HepG2 (cell line): ENCODE results near the gene ZFPM1. TPM values are rescaled to one million over a fixed set of nuclear protein-coding genes. Genes with fewer than 3 reads are reported as not detected.
A peak's percentile ranks its signal among the peaks of the same experiment; 100 is the strongest.

Experiments
- BRCA1 ChIP-seq: sonication (generic); formaldehyde crosslinking; IDR thresholded peaks from 2 replicates; pipeline ENCODE4 v1.4.0; 2020; ENCODE audit warnings: missing genetic modification reagents
- FOXO1 ChIP-seq: sonication (generic); formaldehyde crosslinking; IDR thresholded peaks from 2 replicates; pipeline ENCODE4 v1.4.0; 2020; ENCODE audit warnings: missing genetic modification reagents
- HNRNPL ChIP-seq: fragments of 200-400 bp; formaldehyde crosslinking; IDR thresholded peaks from 2 replicates; pipeline ENCODE4 v1.6.1; 2017; ENCODE audit warnings: mild to moderate bottlenecking, low read depth, low read length
- HNRNPLL ChIP-seq: fragments of 200-400 bp; formaldehyde crosslinking; IDR thresholded peaks from 2 replicates; pipeline ENCODE4 v1.6.1; 2017; ENCODE audit warnings: mild to moderate bottlenecking, low read depth, low read length; ENCODE audit not compliant: poor library complexity, severe bottlenecking
- KLF9 ChIP-seq: IDR thresholded peaks from 2 replicates; pipeline ENCODE4 v1.6.1; 2016; ENCODE audit warnings: low read depth
- POLR2G ChIP-seq: fragments of 200-400 bp; formaldehyde crosslinking; IDR thresholded peaks from 2 replicates; pipeline ENCODE4 v1.6.1; 2018; ENCODE audit warnings: mild to moderate bottlenecking, low read depth, low read length, moderate library complexity
- SCMH1 ChIP-seq: sonication (generic); formaldehyde crosslinking; IDR thresholded peaks from 2 replicates; pipeline ENCODE4 v1.9.0; 2021; ENCODE audit warnings: missing genetic modification reagents, mild to moderate bottlenecking, borderline replicate concordance
- ZBTB1 ChIP-seq: sonication (generic); formaldehyde crosslinking; IDR thresholded peaks from 2 replicates; pipeline ENCODE4 v1.4.0; 2020; ENCODE audit warnings: missing genetic modification reagents, borderline replicate concordance
- ZNF205 ChIP-seq: IDR thresholded peaks from 2 replicates; pipeline ENCODE4 v1.6.1; 2018; ENCODE audit warnings: missing biosample characterization, missing genetic modification reagents
- ZNF776 ChIP-seq: sonication (generic); formaldehyde crosslinking; IDR thresholded peaks from 2 replicates; pipeline ENCODE4 v1.4.0; 2020; ENCODE audit warnings: mild to moderate bottlenecking, missing genetic modification reagents
- ZSCAN22 ChIP-seq: sonication (generic); formaldehyde crosslinking; IDR thresholded peaks from 2 replicates; pipeline ENCODE4 v1.4.0; 2020; ENCODE audit warnings: mild to moderate bottlenecking, missing genetic modification reagents
- polyA plus RNA-seq, 8 experiments: library from polyadenylated mRNA; depleted of rRNA in 3 of 8; stranded (reverse) in 7 of 8; unstranded in 1 of 8; fragments of >200 nt; fragmentation: Illumina TruSeq in 4 of 8; extraction: Trizol in 4 of 8; gene quantifications; 2 replicates each; pipeline versions ENCODE4 v1.2.1 to v1.2.3, GENCODE V29; 2011 to 2016; ENCODE audit warnings: low read depth in 4 of 8, missing spikeins in 1 of 8, mixed read lengths in 1 of 8; ENCODE audit not compliant: insufficient read depth in 1 of 8
- total RNA-seq, 5 experiments: library from RNA; depleted of rRNA; stranded (reverse); fragments of >200 nt; fragmentation: Illumina TruSeq; extraction: Trizol; gene quantifications; 2 replicates each; pipeline ENCODE4 v1.2.3, GENCODE V29; 2016; ENCODE audit warnings: low read depth in 1 of 5
- TF ChIP-seq, protein P1 (sequence below): sonication (generic); formaldehyde crosslinking; IDR thresholded peaks from 2 replicates; pipeline ENCODE4 v1.8.1; 2023; ENCODE audit warnings: mild to moderate bottlenecking, missing genetic modification reagents
- TF ChIP-seq, protein P2 (sequence below): sonication (generic); formaldehyde crosslinking; IDR thresholded peaks from 2 replicates; pipeline ENCODE4 v1.4.0; 2020; ENCODE audit warnings: mild to moderate bottlenecking, missing genetic modification reagents
- TF ChIP-seq, protein P3 (sequence below): sonication (generic); formaldehyde crosslinking; IDR thresholded peaks from 2 replicates; pipeline ENCODE4 v1.4.0; 2020; ENCODE audit warnings: low read depth, mild to moderate bottlenecking, missing genetic modification reagents
- TF ChIP-seq, protein P4 (sequence below): sonication (generic); formaldehyde crosslinking; IDR thresholded peaks from 2 replicates; pipeline ENCODE4 v1.4.0; 2020; ENCODE audit warnings: missing genetic modification reagents
- TF ChIP-seq, protein P5 (sequence below): sonication (generic); formaldehyde crosslinking; IDR thresholded peaks from 2 replicates; pipeline ENCODE4 v1.4.0; 2020; ENCODE audit warnings: missing genetic modification reagents, borderline replicate concordance
- TF ChIP-seq, protein P6 (sequence below): IDR thresholded peaks from 2 replicates; pipeline ENCODE4 v1.6.1; 2016; ENCODE audit warnings: low read depth, control low read depth
- TF ChIP-seq, protein P7 (sequence below): sonication (generic); formaldehyde crosslinking; IDR thresholded peaks from 2 replicates; pipeline ENCODE4 v1.4.0; 2020; ENCODE audit warnings: missing genetic modification reagents, mild to moderate bottlenecking, borderline replicate concordance

The ZFPM1 gene
- total and polyA plus RNA-seq, 2 of the 13 experiments (the other 11 are each of a cell fraction or from before 2014, with no cell fraction given): 1.3 to 3.8 TPM

DNA sequence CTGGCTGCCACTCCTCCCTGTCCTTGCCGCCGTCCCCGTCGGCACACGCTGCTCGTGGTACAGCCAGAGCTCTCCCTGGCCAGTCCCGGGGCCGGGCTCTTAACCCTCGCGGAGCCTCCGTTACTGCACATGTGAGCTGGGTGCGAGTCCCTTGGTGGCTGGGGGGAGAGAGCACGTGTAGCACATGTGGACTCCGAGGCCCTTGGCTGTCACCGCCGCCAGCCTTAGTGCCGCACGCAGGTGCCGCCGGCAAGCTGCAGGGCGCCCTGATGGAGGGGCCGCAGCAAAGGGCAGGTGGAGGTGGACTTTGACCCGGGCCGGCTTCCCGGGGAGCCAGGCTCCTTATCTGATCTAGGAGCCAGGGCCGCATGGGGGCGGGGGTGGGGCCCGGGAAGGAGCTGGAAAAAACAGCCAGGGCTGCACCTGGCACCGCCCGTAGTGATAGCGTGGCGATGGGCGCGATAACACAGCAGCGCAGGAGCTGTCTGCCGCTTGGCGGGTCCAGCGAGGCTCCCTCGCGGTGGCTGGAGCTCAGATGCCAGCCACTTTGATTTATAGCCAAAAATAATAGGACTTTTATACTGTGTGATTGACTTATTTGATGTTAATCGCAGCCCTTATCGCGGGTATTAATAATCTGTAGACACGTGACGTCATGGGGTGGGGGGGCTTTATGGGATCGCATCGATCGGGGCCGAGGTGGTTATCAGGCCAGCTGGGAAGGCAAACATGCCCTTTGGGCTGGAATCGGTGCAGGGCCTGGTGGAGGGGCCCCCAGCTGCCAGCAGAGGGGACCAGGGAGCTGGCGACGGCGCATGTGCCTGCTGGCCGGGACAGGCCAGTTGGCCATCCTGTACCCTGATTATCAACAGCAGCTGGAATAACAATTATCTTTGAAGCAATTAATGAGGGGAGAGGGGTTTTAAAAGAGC, 35.1 kb downstream of the ZFPM1 start (continued):
- TF ChIP-seq, protein P1, sequence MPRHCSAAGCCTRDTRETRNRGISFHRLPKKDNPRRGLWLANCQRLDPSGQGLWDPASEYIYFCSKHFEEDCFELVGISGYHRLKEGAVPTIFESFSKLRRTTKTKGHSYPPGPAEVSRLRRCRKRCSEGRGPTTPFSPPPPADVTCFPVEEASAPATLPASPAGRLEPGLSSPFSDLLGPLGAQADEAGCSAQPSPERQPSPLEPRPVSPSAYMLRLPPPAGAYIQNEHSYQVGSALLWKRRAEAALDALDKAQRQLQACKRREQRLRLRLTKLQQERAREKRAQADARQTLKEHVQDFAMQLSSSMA (CRISPR knock-in tag): peak; percentile 99
- TF ChIP-seq ZNF205 (CRISPR knock-in tag) (peak; percentile 99), ZBTB1 (CRISPR knock-in tag) (peak; percentile 96), ZNF776 (CRISPR knock-in tag) (peak; percentile 100), FOXO1 (CRISPR knock-in tag) (peak; percentile 96), SCMH1 (CRISPR knock-in tag) (peak; percentile 95), ZSCAN22 (CRISPR knock-in tag) (peak; percentile 98), HNRNPL (peak; percentile 97), BRCA1 (CRISPR knock-in tag) (peak; percentile 100), HNRNPLL (peak; percentile 72), POLR2G (peak; percentile 59), KLF9 (CRISPR knock-in tag) (peak; percentile 100)
- TF ChIP-seq, protein P2, sequence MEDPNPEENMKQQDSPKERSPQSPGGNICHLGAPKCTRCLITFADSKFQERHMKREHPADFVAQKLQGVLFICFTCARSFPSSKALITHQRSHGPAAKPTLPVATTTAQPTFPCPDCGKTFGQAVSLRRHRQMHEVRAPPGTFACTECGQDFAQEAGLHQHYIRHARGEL (CRISPR knock-in tag): peak; percentile 100
- TF ChIP-seq, protein P3, sequence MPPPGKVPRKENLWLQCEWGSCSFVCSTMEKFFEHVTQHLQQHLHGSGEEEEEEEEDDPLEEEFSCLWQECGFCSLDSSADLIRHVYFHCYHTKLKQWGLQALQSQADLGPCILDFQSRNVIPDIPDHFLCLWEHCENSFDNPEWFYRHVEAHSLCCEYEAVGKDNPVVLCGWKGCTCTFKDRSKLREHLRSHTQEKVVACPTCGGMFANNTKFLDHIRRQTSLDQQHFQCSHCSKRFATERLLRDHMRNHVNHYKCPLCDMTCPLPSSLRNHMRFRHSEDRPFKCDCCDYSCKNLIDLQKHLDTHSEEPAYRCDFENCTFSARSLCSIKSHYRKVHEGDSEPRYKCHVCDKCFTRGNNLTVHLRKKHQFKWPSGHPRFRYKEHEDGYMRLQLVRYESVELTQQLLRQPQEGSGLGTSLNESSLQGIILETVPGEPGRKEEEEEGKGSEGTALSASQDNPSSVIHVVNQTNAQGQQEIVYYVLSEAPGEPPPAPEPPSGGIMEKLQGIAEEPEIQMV (CRISPR knock-in tag): peak; percentile 99
- TF ChIP-seq, protein P4, sequence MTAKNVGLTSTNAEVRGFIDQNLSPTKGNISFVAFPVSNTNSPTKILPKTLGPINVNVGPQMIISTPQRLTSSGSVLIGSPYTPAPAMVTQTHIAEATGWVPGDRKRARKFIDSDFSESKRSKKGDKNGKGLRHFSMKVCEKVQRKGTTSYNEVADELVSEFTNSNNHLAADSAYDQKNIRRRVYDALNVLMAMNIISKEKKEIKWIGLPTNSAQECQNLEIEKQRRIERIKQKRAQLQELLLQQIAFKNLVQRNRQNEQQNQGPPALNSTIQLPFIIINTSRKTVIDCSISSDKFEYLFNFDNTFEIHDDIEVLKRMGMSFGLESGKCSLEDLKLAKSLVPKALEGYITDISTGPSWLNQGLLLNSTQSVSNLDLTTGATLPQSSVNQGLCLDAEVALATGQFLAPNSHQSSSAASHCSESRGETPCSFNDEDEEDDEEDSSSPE (CRISPR knock-in tag): peak; percentile 100
- TF ChIP-seq, protein P5, sequence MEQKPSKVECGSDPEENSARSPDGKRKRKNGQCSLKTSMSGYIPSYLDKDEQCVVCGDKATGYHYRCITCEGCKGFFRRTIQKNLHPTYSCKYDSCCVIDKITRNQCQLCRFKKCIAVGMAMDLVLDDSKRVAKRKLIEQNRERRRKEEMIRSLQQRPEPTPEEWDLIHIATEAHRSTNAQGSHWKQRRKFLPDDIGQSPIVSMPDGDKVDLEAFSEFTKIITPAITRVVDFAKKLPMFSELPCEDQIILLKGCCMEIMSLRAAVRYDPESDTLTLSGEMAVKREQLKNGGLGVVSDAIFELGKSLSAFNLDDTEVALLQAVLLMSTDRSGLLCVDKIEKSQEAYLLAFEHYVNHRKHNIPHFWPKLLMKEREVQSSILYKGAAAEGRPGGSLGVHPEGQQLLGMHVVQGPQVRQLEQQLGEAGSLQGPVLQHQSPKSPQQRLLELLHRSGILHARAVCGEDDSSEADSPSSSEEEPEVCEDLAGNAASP: peak; percentile 98
- TF ChIP-seq, protein P6, sequence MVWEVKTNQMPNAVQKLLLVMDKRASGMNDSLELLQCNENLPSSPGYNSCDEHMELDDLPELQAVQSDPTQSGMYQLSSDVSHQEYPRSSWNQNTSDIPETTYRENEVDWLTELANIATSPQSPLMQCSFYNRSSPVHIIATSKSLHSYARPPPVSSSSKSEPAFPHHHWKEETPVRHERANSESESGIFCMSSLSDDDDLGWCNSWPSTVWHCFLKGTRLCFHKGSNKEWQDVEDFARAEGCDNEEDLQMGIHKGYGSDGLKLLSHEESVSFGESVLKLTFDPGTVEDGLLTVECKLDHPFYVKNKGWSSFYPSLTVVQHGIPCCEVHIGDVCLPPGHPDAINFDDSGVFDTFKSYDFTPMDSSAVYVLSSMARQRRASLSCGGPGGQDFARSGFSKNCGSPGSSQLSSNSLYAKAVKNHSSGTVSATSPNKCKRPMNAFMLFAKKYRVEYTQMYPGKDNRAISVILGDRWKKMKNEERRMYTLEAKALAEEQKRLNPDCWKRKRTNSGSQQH: peak; percentile 100
- TF ChIP-seq, protein P7, sequence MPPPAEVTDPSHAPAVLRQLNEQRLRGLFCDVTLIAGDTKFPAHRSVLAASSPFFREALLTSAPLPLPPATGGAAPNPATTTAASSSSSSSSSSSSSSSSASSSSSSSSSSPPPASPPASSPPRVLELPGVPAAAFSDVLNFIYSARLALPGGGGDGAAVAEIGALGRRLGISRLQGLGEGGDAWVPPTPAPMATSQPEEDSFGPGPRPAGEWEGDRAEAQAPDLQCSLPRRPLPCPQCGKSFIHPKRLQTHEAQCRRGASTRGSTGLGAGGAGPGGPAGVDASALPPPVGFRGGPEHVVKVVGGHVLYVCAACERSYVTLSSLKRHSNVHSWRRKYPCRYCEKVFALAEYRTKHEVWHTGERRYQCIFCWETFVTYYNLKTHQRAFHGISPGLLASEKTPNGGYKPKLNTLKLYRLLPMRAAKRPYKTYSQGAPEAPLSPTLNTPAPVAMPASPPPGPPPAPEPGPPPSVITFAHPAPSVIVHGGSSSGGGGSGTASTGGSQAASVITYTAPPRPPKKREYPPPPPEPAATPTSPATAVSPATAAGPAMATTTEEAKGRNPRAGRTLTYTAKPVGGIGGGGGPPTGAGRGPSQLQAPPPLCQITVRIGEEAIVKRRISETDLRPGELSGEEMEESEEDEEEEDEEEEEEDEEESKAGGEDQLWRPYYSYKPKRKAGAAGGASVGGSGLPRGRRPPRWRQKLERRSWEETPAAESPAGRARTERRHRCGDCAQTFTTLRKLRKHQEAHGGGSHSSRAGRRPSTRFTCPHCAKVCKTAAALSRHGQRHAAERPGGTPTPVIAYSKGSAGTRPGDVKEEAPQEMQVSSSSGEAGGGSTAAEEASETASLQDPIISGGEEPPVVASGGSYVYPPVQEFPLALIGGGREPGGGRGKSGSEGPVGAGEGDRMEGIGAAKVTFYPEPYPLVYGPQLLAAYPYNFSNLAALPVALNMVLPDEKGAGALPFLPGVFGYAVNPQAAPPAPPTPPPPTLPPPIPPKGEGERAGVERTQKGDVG (CRISPR knock-in tag): peak; percentile 100
